GM18861 (cell line): Measurements from ENCODE around the gene PABPC1L.

ENCODE experiments used
- ATAC-seq: cut with Tn5 transposase; IDR thresholded peaks from one replicate; pipeline ENCODE4 v1.9.1; 2021; ENCODE audit not compliant: unreplicated experiment

Gene PABPC1L

GRCh38 chr20:44942264-44942973, 32.6 kb downstream of the PABPC1L start:
- no peak for ATAC-seq

- ATAC-seq: no peak
These were observed 34.0 kb downstream of the PABPC1L start for GRCh38 chr20:44943828-44944227.

GRCh38 chr20:44945261-44945660, 35.4 kb downstream of the PABPC1L start:
- no peak for ATAC-seq

DNA sequence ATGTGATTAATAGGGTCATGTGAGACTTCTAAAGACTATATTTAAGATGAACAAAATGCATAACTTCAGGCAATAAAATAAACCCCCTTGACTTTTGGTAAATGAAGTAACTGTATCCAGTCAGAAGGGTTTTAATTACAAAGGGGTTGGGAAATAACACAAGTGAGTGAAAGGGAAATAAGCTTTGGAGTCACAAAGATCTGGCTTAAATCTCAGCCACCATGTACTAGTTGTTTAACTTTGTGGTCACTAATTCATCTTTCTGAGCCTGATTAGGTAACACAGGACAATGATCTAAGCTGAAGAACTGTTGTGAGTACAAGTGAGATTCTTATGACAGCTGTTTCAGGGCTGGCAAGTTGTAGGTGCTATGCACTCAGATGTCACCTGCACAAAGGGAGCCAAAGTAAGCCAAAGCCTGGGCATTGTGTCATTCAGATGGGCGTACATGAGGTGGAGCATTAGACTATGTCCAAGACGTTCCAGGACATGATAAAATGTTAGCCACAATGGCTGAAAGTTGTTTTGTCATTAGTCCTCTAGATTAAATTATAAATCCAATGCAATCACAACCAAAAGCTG, 36.5 kb downstream of the PABPC1L start:
- no peak for ATAC-seq

DNA sequence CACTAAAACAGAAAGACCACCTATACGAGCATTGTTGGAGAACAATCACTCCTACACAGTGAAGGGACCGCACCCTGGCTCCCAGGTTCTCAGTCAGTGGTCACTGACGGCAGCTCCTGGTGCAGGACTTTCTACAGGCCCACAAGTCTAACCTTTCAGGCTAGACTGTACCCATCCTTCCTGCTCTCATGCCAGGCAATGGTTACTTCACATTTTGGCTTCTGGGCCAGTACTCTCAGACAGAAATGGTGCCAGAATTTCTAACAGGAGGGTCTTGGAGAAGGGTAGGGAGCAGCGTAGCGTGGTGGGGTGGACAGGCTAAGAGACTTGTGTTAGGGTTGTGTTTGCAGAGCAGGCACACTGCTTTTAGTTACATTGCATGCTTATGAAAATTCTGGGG, 38.2 kb downstream of the PABPC1L start:
- ATAC-seq: no peak

DNA sequence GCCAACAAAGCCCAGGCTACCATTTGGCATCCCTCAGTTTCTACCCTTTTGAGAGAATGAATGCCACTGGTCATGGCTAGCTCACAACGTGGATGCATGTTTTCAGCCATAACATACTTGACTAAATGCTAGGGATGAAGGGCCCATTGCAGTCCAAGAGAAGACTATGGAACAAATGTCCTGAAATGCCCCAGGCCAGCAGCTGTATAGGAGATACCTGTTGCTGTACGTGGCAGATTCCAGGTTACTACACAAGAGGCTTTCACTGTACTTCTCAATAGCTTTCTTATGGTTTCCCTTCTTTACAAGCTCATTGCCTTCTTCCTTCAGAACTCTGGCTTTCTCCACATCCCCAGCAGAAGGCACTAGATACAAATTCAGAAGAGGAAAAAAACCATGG, 38.7 kb downstream of the PABPC1L start:
- no peak for ATAC-seq

DNA sequence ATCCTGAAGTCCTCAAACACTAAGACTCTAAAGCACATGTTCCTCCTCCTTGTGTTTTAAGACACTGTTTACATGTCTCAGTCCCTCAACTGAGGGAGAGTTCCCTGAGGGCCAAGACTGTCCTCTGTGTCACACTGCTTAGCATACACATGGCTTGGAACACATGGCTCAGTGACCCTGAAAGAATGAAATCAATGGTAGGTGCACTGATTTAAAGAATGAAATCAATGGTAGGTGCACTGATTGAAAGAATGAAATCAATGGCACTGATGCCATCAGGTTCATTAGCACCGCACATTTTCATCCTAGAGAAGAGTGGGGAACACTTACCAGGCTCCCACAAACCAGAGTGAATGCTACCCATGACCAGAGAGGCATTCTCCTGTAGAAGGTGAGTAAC, 40.5 kb downstream of the PABPC1L start:
- ATAC-seq: no peak

DNA sequence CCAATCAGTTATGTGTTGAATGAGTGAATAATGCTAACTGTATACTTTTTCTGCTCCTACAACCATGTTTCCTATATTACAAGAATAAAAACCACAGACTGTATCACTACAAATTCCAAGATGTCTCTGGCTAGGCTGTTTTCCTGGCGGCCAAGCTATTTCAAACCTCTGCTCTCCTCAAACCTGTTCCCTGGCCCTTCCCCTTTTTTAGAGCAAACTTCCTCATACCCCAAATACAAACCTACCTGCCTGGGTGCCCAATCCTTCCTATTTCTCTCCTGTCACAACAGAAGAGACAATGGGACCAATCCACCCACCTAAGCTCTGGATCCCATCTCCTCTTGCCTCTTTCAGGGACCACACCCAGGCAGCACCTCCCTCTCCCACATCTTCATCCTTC, 42.9 kb downstream of the PABPC1L start:
- no peak for ATAC-seq

- ATAC-seq: no peak
These were observed 44.4 kb downstream of the PABPC1L start for GRCh38 chr20:44954211-44954610.

- no peak for ATAC-seq
These were observed 45.4 kb downstream of the PABPC1L start for GRCh38 chr20:44955270-44955669.

DNA sequence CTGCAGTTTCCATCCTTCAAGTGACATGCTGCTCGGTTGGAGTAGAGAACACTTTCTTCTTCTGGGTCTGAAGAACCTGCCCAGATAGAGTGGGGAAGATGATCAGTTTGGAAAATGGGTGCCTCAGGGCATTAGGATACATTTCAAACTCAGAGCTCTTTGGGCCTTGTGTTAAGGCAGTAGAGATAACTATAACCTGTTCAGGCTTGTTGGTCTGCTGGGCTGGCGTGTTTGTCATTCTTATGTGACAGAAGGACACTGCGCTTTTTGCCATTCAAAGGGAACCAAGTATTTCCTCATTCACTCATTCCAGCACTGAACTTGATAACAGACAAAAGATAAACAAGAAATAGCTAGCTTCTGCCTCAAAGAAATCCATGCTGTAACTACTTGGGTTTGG, 46.5 kb downstream of the PABPC1L start:
- ATAC-seq: no peak

GRCh38 chr20:44958276-44958675, 48.4 kb downstream of the PABPC1L start:
- no peak for ATAC-seq

DNA sequence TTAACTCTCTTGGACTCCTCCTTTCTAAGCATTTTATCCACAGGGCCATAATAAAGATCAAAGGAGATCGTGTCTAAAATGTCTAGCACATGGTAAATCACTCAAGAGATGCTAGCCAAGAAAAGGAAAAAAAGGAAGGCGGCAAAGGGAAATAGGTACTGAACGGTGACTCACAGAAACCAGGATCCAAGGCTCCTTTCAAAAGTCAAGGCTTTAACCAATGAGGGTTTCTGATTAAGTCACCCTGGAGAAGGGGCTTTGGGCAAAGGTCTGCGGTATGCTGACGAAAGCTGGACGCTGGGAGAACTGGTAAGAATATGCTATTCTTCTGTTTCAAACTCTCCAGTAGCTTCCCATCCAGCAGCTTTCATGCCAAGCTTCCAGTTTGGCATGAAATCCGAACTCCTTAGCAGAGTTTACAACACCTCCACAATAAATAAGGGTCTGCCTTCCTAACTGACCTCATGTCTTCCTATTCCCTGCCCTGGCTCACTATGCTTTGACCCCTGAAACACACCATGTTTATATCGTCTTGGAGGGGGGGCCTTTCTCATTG, 49.3 kb downstream of the PABPC1L start:
- no peak for ATAC-seq

GRCh38 chr20:44959638-44960102, 49.8 kb downstream of the PABPC1L start:
- ATAC-seq: no peak

GRCh38 chr20:44960103-44960852, 50.4 kb downstream of the PABPC1L start, which contains the start of gene TOMM34:
TOMM34 (minus strand) TSS chr20:44960397; CDS start chr20:44960333, 64 bp downstream.
- peak; percentile 77 for ATAC-seq

- no peak for ATAC-seq
These were observed 51.4 kb downstream of the PABPC1L start for GRCh38 chr20:44961011-44961869.

DNA sequence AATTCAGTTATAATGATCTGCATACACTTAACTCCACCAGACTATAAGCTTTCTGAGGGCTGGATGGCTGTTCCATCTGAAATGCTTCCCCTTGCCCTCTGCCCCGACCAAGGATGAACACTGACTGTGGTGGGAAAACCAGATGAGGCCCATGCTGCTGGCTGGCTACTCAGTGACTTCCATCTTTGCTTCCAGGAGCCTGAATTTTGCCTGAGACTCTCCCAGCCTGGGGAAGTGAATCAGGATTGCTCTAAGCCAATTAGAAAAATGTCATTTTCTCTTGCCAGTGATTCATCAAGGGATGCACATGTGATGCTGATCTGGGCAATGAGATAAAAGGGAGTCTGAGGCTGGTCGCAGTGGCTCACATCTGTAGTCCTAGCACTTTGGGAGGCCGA, 52.0 kb downstream of the PABPC1L start:
- ATAC-seq: no peak

- ATAC-seq: no peak
These were observed 52.6 kb downstream of the PABPC1L start for GRCh38 chr20:44962483-44962882.

- ATAC-seq: no peak
These were observed 53.7 kb downstream of the PABPC1L start for GRCh38 chr20:44963325-44964215.

DNA sequence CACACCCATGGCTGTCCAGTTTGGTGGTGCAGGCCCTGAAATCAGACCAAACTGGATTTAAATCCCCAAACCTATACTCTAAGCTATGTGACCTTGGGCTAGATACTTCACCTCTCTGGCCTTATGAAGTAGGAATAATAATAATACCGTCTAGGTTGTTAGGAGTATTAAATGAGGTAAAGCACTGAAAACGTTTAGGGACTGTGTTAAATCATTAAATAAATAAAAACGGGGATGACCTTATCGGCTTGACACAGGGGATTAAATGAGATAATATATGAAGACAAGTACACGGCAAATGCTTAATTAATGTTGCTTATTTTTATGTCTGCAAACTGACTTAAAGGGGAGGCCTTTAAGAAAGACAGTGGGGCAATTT, 55.8 kb downstream of the PABPC1L start:
- no peak for ATAC-seq
